ENCODE measurements around the gene SERGEF.

The SERGEF gene

DNA sequence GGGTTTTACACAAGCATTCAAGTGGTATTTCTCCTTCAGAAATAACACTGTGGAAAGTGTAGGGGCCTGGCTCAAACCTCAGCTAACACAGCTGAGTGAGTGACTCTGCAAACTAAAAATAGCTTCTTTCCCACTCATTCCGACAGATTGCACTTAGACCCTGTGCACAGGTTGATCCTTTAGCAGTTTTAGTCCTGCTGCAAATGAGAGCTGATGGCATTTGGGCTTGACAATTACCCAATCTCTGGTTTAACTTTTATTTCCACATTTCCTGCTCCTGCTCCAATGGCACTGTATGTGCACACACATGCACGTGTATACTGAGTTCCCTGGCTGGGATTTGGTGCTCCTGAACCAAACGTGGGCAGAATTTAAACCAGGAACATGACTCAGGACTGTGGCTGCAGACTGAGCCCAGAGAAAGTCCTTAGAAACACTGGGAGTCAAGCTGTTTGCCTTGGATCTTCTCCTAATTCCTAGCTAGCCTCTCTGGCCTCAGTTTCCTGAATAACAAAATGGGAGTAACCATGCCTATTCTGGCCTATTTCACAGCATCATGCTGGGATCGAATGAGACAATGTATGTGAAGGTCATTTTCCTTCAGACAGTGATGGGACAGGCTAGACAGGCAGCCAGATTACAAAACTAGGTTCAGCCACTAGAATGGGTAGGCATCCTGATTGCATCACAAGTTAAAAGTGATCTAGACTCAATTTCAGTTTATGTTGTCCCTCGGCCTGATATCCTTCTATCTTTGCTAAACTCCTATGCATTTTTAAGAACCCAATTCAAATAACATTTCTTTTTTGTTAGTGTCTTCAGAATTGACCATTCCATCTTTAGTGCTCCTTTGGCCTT is 58.2 kb downstream of the SERGEF start:
- DNase-seq (ENCODE audit: low read depth in 1 of 2, low spot score in 1 of 2), result peak; percentile 36 to 68
- H3K27me3 ChIP-seq (ENCODE audit: insufficient read depth, poor library complexity, severe bottlenecking), result no peaks in the 10 kb centered on the region
- TF ChIP-seq SPI1 (IDR thresholded peaks at IDR 0.05; ENCODE audit: borderline replicate concordance, low read depth) (no peak), POLR2AphosphoS5 (IDR thresholded peaks at IDR 0.05; ENCODE audit: low read depth) (0 out of 2 replicates have a peak, but pooled peaks have one; percentile 25), GABPA (IDR thresholded peaks at IDR 0.05; ENCODE audit: low read depth) (no peak)
- TF ChIP-seq, protein P1, sequence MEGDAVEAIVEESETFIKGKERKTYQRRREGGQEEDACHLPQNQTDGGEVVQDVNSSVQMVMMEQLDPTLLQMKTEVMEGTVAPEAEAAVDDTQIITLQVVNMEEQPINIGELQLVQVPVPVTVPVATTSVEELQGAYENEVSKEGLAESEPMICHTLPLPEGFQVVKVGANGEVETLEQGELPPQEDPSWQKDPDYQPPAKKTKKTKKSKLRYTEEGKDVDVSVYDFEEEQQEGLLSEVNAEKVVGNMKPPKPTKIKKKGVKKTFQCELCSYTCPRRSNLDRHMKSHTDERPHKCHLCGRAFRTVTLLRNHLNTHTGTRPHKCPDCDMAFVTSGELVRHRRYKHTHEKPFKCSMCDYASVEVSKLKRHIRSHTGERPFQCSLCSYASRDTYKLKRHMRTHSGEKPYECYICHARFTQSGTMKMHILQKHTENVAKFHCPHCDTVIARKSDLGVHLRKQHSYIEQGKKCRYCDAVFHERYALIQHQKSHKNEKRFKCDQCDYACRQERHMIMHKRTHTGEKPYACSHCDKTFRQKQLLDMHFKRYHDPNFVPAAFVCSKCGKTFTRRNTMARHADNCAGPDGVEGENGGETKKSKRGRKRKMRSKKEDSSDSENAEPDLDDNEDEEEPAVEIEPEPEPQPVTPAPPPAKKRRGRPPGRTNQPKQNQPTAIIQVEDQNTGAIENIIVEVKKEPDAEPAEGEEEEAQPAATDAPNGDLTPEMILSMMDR (IDR thresholded peaks at IDR 0.05; ENCODE audit: insufficient read depth, low read length), result no peak
- TF ChIP-seq, protein P2, sequence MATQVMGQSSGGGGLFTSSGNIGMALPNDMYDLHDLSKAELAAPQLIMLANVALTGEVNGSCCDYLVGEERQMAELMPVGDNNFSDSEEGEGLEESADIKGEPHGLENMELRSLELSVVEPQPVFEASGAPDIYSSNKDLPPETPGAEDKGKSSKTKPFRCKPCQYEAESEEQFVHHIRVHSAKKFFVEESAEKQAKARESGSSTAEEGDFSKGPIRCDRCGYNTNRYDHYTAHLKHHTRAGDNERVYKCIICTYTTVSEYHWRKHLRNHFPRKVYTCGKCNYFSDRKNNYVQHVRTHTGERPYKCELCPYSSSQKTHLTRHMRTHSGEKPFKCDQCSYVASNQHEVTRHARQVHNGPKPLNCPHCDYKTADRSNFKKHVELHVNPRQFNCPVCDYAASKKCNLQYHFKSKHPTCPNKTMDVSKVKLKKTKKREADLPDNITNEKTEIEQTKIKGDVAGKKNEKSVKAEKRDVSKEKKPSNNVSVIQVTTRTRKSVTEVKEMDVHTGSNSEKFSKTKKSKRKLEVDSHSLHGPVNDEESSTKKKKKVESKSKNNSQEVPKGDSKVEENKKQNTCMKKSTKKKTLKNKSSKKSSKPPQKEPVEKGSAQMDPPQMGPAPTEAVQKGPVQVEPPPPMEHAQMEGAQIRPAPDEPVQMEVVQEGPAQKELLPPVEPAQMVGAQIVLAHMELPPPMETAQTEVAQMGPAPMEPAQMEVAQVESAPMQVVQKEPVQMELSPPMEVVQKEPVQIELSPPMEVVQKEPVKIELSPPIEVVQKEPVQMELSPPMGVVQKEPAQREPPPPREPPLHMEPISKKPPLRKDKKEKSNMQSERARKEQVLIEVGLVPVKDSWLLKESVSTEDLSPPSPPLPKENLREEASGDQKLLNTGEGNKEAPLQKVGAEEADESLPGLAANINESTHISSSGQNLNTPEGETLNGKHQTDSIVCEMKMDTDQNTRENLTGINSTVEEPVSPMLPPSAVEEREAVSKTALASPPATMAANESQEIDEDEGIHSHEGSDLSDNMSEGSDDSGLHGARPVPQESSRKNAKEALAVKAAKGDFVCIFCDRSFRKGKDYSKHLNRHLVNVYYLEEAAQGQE (IDR thresholded peaks at IDR 0.05; ENCODE audit: insufficient replicate concordance, low read depth), result no peak
- no peak overlapping the region for H3K4me3 ChIP-seq (replicated peaks; ENCODE audit: insufficient read depth, low read length)
- H3K27ac ChIP-seq (replicated peaks), result no peak overlapping the region

DNA sequence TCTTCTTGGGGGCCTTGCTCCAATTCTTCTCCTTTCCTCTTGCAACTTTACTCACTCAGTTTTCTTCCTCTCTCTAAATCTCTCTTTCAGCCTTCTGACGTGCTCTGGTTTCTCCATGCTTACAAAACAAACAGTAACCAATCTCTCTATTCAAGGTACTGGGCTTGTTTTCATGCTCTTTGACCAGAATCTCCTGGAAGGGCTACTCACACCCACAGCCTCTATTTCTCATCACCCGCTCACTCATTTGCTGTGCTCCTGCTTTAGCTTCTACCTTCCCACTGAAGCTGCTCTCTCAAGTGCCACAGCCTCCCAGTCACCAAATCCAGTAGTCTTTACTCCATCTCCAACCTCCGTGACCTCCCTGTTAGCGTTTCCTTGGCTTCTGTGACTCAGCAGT is 60.4 kb downstream of the SERGEF start:
- Histone ChIP-seq H3K27me3 (ENCODE audit: insufficient read depth, poor library complexity, severe bottlenecking) (no peaks in the 10 kb centered on the region), H3K4me3 (replicated peaks; ENCODE audit: insufficient read depth, low read length) (no peak overlapping the region), H3K27ac (replicated peaks) (no peak overlapping the region)
- TF ChIP-seq, protein P1 (IDR thresholded peaks at IDR 0.05; ENCODE audit: insufficient read depth, low read length), result no peak
- TF ChIP-seq GABPA (IDR thresholded peaks at IDR 0.05; ENCODE audit: low read depth), result no peak
- no peak for TF ChIP-seq POLR2AphosphoS5 (IDR thresholded peaks at IDR 0.05; ENCODE audit: low read depth)
- no peak for DNase-seq (ENCODE audit: low read depth in 1 of 2, low spot score in 1 of 2)

DNA sequence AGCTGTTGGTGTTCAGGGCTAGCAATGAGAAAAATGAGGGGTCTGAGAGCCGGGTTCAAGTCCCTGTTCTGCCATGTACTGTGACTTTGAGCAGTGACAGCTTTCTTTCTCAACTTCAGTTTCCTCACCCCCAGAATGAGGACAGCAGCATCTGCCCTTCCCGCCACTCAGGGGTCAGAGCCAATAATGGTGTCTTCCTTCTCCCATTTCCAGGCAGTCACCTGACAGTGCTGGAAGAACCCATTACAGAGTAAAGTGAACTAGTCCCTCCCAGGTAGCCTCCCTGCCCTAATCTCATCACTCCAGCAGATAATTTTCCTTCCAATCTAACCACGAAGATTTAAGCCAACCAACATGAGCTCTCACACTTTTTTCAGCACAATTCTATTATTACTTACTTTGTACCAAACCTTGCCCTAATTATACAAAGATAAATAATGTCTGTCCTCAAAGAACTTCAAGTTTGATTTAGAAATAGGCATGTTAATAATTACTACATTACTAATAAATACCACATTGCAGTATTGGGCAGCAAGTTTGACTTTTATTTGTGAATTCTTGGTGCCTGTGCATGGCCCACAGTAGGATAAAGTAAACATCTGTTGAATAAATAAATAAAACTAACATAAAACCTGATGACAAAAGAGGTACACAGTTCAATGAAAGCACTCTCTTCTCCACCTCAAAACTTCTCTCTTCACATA is 61.0 kb downstream of the SERGEF start:
- Histone ChIP-seq H3K4me3 (replicated peaks; ENCODE audit: insufficient read depth, low read length) (no peak overlapping the region), H3K27ac (replicated peaks) (no peak overlapping the region), H3K27me3 (ENCODE audit: insufficient read depth, poor library complexity, severe bottlenecking) (no peaks in the 10 kb centered on the region)
- TF ChIP-seq, protein P2 (IDR thresholded peaks at IDR 0.05; ENCODE audit: insufficient replicate concordance, low read depth), result no peak
- TF ChIP-seq, protein P1 (IDR thresholded peaks at IDR 0.05; ENCODE audit: insufficient read depth, low read length), result no peak
- TF ChIP-seq POLR2AphosphoS5 (IDR thresholded peaks at IDR 0.05; ENCODE audit: low read depth) (no peak), GABPA (IDR thresholded peaks at IDR 0.05; ENCODE audit: low read depth) (no peak), SPI1 (IDR thresholded peaks at IDR 0.05; ENCODE audit: borderline replicate concordance, low read depth) (no peak)
- DNase-seq (ENCODE audit: low read depth in 1 of 2, low spot score in 1 of 2), result no peak

Measured in HL-60 (cell line).